HG02884 (cell line): Measurements from ENCODE around the gene PPP2R5D.
"Not testable (repeated sequence)": the region's sequence is repeated elsewhere in the genome, so short reads cannot be mapped to it uniquely, and the experiment has no call there.

Experiments
- ATAC-seq: cut with Tn5 transposase; IDR thresholded peaks from one replicate; pipeline ENCODE4 v1.9.1; 2021; ENCODE audit warnings: mild to moderate bottlenecking, moderate library complexity; ENCODE audit not compliant: unreplicated experiment

Gene PPP2R5D

DNA sequence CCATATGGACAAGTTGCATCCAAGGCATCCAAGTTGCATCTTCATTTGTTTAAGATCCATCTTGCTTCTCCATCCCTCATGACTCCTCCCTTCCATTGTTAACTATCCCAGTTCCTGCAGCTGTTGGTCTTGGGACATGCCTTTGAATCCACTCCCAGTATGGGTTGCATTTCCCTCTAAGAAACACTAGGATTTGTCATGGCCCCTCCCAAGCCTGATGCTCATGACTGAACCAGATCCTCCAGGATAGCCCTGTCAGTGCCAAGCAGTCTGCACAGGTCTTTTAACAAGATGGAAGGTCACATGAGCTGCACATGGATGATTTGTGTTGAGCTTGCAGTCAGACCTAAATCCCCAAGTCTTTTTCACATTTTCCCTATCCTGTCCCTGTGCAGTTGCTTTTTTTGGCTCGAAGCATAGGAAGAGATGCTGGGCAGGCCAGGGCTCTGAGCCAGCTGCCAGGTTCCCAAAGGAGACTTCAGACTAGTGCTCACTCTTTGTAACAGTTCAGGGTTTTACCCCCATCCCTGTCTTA lies 4.2 kb downstream of the PPP2R5D start:
- ATAC-seq: no peak

DNA sequence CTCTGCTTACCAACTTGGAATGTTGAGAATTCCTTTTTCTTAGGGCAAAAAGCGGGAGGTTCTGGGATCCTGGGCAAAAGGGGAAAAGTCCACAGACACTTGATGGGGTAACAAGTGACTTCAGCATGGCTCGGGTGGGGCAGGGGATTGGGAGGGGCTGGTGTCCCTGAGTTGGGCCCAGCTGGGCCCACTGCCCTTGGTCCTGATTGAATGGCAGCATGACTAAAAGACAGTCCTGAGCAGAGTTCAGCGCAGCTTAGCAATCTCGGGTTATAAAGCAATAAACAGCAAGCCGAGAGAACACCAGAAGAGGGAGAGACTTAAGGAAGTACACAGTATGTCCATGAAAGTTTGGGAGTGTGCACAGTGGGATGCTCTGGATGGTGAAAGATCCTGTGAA lies 5.6 kb downstream of the PPP2R5D start:
- ATAC-seq: no peak

DNA sequence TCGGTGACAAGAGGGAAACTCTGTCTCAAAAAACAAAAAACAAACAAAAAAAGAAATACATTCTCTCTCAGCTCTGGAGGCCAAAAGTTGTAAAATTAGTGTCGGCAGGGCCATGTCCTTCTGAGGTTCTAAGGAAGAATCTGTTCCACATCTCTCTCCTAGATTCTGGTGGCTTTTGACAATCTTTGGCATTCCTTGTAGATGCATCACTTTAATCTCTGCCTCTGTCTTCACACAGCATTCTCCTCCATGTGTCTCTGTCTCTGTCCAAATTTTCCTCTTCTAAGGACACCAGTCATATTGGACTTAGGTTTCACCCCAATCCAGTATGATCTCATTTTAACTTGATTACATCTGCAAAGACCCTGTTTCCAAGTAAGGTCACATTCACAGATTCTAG lies 9.1 kb downstream of the PPP2R5D start:
- no peak for ATAC-seq

GRCh38 chr6:42996513-42996912 lies 12.1 kb downstream of the PPP2R5D start:
- ATAC-seq: no peak

DNA sequence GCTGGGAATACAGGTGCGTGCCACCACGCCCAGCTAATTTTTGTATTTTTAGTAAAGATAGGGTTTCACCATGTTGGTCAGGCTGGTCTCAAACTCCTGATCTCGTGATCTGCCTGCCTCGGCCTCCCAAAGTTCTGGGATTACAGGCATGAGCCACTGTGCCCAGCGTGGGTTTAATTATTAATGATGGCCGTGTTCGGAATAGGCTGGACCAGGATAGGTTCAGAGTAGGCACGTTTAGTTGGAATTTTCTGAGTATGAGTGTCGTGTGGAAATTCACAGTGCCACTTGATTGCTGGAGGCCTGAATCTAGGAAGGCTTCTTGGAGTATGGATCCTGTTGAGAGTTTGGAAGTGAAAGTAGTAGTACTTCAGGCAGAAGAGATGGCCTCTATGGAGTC lies 13.8 kb downstream of the PPP2R5D start:
- not testable (repeated sequence) for ATAC-seq

GRCh38 chr6:43001843-43002242 lies 17.5 kb downstream of the PPP2R5D start:
- ATAC-seq: no peak

DNA sequence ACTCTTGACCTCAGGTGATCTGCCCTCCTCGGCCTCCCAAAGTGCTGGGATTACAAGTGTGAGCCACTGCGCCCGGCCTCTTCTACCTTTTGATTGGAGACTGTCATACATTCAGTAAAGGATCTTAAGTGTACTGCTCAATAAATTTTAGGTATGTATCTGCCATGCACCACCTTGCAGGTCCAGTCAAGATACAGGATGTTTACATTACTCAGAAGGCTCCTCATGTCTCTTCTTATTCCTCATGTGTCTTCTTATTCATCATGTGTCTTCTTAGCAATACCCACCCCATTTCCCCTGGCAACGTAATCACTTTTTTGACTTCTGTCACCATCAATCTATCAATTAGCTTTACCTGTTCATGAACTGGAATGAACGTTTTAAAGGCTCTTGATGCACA lies 21.5 kb downstream of the PPP2R5D start:
- no peak for ATAC-seq

DNA sequence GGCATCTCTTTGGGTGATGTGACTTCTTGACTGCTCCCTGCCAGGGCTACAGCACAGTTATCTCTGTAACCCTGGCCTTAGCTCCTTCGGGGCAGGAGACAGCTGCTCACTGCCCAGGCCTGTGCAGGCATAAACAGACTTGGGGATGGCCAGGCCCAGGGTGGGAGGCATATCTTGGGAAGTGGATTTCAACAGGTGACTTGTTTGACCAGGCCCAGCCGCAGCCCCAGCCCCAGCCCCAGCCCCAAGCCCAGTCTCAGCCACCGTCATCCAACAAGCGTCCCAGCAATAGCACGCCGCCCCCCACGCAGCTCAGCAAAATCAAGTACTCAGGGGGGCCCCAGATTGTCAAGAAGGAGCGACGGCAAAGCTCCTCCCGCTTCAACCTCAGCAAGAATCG lies 21.9 kb downstream of the PPP2R5D start:
- no peak for ATAC-seq

- ATAC-seq: no peak
These were observed 22.8 kb downstream of the PPP2R5D start for GRCh38 chr6:43007126-43007525.

DNA sequence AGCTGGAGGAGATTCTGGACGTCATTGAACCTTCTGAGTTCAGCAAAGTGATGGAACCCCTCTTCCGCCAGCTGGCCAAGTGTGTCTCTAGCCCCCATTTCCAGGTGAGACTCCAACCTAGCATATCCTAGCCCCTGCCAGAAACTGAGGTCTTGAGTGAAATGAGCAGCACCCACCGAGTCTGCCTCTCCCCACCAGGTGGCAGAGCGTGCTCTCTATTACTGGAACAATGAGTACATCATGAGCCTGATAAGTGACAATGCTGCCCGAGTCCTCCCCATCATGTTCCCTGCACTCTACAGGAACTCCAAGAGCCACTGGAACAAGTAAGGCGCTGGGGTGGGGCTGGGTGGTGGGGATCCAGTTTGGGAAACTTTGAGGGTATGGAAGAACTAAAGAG lies 24.8 kb downstream of the PPP2R5D start:
- no peak for ATAC-seq

DNA sequence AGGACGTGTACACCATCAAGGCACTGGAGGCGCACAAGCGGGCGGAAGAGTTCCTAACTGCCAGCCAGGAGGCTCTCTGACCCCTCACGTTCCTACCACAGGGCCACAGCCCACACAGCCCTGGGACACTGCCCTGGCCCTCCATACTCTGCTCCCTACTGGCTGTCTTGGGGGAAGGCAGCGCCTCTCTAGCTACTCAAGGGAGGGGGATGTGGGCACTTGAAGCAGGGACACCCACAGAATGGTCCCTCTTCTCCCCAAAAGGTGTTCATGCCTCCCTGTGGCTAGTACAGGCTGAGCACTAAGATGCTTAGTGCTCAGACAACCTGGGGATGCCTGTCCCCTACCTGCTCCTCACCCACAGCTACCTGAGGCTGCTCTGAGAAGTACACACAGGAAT lies 26.8 kb downstream of the PPP2R5D start:
- no peak for ATAC-seq

DNA sequence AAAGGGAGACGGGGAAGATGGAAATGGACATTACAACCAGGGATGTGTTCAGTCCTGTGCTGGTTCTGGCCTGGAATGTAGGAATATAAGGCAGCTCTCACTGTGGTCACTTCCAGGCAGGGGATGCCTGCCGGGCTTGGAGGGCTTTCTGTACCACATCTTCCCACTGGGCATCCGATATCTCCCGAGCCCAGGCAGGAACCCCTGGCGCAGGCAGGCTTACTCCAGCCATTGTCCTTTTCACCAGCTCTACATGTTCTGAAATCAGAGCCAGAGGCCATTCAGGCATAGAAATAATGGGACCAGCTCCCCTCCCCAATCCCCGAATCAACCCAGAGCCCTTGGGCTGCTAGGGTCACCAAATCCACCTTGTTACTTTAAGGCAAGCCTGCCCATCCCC lies 28.0 kb downstream of the PPP2R5D start:
- no peak for ATAC-seq

- ATAC-seq: no peak
These were observed 28.9 kb downstream of the PPP2R5D start for GRCh38 chr6:43013097-43013842.

- ATAC-seq: peak; percentile 79
These were observed 29.6 kb downstream of the PPP2R5D start, which contains the start of the genes KLHDC3 and MEA1 for GRCh38 chr6:43013843-43014433. TSS of gene KLHDC3 (plus strand) at chr6:43014249. CDS start at chr6:43017193, 2,944 bp downstream. TSS of gene MEA1 (minus strand) at chr6:43013946. CDS start at chr6:43013813, 133 bp downstream.

- no peak for ATAC-seq
These were observed 30.1 kb downstream of the PPP2R5D start for GRCh38 chr6:43014434-43014909.

- no peak for ATAC-seq
These were observed 32.0 kb downstream of the PPP2R5D start for GRCh38 chr6:43016176-43016942.

GRCh38 chr6:43016943-43017334 lies 32.6 kb downstream of the PPP2R5D start:
- no peak for ATAC-seq

DNA sequence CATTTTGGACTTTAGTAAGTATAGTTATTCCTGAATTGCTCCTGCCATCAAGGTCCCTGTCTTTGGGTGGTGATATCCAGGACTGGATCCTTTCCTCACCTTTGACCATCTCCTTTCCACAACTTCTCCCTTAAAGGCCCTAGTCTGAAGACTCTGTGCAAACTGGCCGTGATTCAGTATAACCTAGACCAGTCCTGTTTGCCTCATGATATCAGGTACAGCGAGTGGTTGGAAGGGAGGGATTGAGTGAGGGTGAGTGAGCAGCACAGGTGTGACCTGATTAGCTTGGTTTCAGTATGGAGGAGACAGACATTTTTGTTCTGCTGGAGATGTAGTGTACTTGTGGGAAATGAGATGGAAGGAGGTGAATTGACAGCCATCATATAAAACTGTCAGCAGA lies 34.8 kb downstream of the PPP2R5D start:
- ATAC-seq: no peak

DNA sequence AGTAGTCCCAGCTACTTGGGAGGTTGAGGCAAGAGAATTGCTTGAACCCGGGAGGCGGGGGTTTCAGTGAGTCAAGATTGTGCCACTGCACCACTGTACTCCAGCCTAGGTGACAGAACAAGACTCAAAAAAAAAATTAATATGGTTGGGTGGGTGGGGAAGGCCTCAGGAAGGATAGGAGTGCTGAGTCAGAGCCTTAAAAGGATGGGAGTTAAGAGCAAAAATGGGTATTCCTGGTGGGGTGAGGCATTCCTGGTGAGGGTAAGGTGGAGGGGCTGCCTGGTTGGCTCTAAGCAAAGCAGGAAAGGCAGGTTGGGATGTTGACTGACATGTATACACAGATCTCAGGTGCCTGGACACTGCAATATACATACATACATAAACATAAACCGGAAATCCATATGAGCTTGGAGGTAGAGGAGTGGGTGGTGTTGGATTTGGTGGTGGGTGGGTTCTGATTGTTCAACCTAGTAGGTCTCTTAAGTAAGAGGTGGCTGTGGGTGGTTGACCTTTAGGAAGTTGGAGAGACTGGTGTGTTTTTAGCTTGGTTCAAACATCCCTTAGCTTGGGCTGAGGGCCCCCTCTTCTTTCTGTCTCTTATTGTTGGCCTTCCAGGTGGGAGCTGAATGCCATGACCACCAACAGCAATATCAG lies 35.8 kb downstream of the PPP2R5D start:
- ATAC-seq: no peak

GRCh38 chr6:43020847-43021246 lies 36.5 kb downstream of the PPP2R5D start:
- no peak for ATAC-seq
